ENCODE measurements around the gene NRXN2.
"Not testable (repeated sequence)": the region's sequence is repeated elsewhere in the genome, so short reads cannot be mapped to it uniquely, and the experiment has no call there.

The NRXN2 gene

GRCh38 chr11:64598797-64599697 is 124.0 kb downstream of the NRXN2 start:
- Histone ChIP-seq H3K27me3 (ENCODE audit: control insufficient read depth, low read length) (no peaks in the 10 kb centered on the region; the same call in 1 of the 2 replicates), H3K4me2 (ENCODE audit: low read length) (no peak overlapping the region), H3K36me3 (ENCODE audit: control insufficient read depth, low read length) (no peaks in the 10 kb centered on the region), H3K79me2 (ENCODE audit: control insufficient read depth, low read length) (no peaks in the 10 kb centered on the region), H3K27ac (ENCODE audit: low read depth, low read length) (no peak overlapping the region), H3K9me2 (replicated peaks; ENCODE audit: control insufficient read depth, low read length) (no peaks in the 10 kb centered on the region), H3K4me3 (ENCODE audit: low read length) (no peak overlapping the region), H3K4me1 (ENCODE audit: control insufficient read depth, low read length) (no peaks in the 10 kb centered on the region), H4K20me1 (ENCODE audit: control insufficient read depth, insufficient read depth, low read depth, low read length) (no peaks in the 10 kb centered on the region), H3K9me3 (ENCODE audit: control insufficient read depth, insufficient read depth, low read length) (peaks cover 8% of the 10 kb centered on the region; the same call in 1 of the 2 replicates), H3F3A (ENCODE audit: control insufficient read depth, insufficient read depth) (no peaks in the 10 kb centered on the region)
- no peak for TF ChIP-seq EZH2phosphoT487 (IDR thresholded peaks at IDR 0.05; ENCODE audit: borderline replicate concordance, low read length)

- Histone ChIP-seq H3K4me3 (ENCODE audit: low read length) (no peak overlapping the region), H3K4me2 (ENCODE audit: low read length) (no peak overlapping the region), H3K36me3 (ENCODE audit: control insufficient read depth, low read length) (no peaks in the 10 kb centered on the region), H3K4me1 (ENCODE audit: control insufficient read depth, low read length) (no peaks in the 10 kb centered on the region), H4K20me1 (ENCODE audit: control insufficient read depth, insufficient read depth, low read depth, low read length) (no peaks in the 10 kb centered on the region), H3K27me3 (ENCODE audit: control insufficient read depth, low read length) (no peaks in the 10 kb centered on the region; the same call in 1 of the 2 replicates), H3K27ac (ENCODE audit: low read depth, low read length) (no peak overlapping the region), H3F3A (ENCODE audit: control insufficient read depth, insufficient read depth) (no peaks in the 10 kb centered on the region), H3K9me2 (replicated peaks; ENCODE audit: control insufficient read depth, low read length) (no peaks in the 10 kb centered on the region), H3K79me2 (ENCODE audit: control insufficient read depth, low read length) (no peaks in the 10 kb centered on the region), H3K9me3 (ENCODE audit: control insufficient read depth, insufficient read depth, low read length) (peaks cover 8% of the 10 kb centered on the region; the same call in 1 of the 2 replicates)
- TF ChIP-seq CTCF (IDR thresholded peaks at IDR 0.05; ENCODE audit: low read depth, low read length, poor library complexity, severe bottlenecking) = no peak
- TF ChIP-seq EZH2phosphoT487 (IDR thresholded peaks at IDR 0.05; ENCODE audit: borderline replicate concordance, low read length) = no peak
These were observed 124.7 kb downstream of the NRXN2 start for GRCh38 chr11:64598106-64598796.

- Histone ChIP-seq H3K4me2 (ENCODE audit: low read length) (no peak overlapping the region), H3K36me3 (ENCODE audit: control insufficient read depth, low read length) (no peaks in the 10 kb centered on the region), H3K4me3 (ENCODE audit: low read length) (no peak overlapping the region), H4K20me1 (ENCODE audit: control insufficient read depth, insufficient read depth, low read depth, low read length) (no peaks in the 10 kb centered on the region), H3K27ac (ENCODE audit: low read depth, low read length) (no peak overlapping the region), H3F3A (ENCODE audit: control insufficient read depth, insufficient read depth) (no peaks in the 10 kb centered on the region), H3K9me3 (ENCODE audit: control insufficient read depth, insufficient read depth, low read length) (peaks cover 8% of the 10 kb centered on the region; the same call in 1 of the 2 replicates), H3K27me3 (ENCODE audit: control insufficient read depth, low read length) (no peaks in the 10 kb centered on the region), H3K9me2 (replicated peaks; ENCODE audit: control insufficient read depth, low read length) (no peaks in the 10 kb centered on the region), H3K4me1 (ENCODE audit: control insufficient read depth, low read length) (no peaks in the 10 kb centered on the region), H3K79me2 (ENCODE audit: control insufficient read depth, low read length) (no peaks in the 10 kb centered on the region)
- TF ChIP-seq EZH2phosphoT487 (IDR thresholded peaks at IDR 0.05; ENCODE audit: borderline replicate concordance, low read length) (no peak), CTCF (IDR thresholded peaks at IDR 0.05; ENCODE audit: low read depth, low read length, poor library complexity, severe bottlenecking) (no peak)
These were observed 125.3 kb downstream of the NRXN2 start for GRCh38 chr11:64597671-64598101.

GRCh38 chr11:64595922-64596321 is 127.1 kb downstream of the NRXN2 start:
- not testable (repeated sequence) for H3K9me3 ChIP-seq (ENCODE audit: control insufficient read depth, insufficient read depth, low read length); H3K4me2 ChIP-seq (ENCODE audit: low read length); H3K4me3 ChIP-seq (ENCODE audit: low read length); H3F3A ChIP-seq (ENCODE audit: control insufficient read depth, insufficient read depth); H3K9me2 ChIP-seq (replicated peaks; ENCODE audit: control insufficient read depth, low read length); H3K36me3 ChIP-seq (ENCODE audit: control insufficient read depth, low read length); H3K79me2 ChIP-seq (ENCODE audit: control insufficient read depth, low read length); H4K20me1 ChIP-seq (ENCODE audit: control insufficient read depth, insufficient read depth, low read depth, low read length); H3K4me1 ChIP-seq (ENCODE audit: control insufficient read depth, low read length); H3K27ac ChIP-seq (ENCODE audit: low read depth, low read length); H3K27me3 ChIP-seq (ENCODE audit: control insufficient read depth, low read length)
